Stomach (tissue), 4 donors: Measurements from ENCODE around the gene FLT1.

ENCODE experiments used
- CTCF ChIP-seq, 7 experiments: fragments of 450-650 bp in 4 of 7; fragments of 200-600 bp in 3 of 7; sonication (generic) in 3 of 7; IDR thresholded peaks; one replicate each; pipeline ENCODE4 v1.5.1; 2016 to 2019; ENCODE audit warnings: antibody characterized with exemption in 7 of 7, control low read depth in 2 of 7, mild to moderate bottlenecking in 1 of 7
- POLR2A ChIP-seq, 4 donors: fragments of 450-650 bp; IDR thresholded peaks; one replicate each; pipeline ENCODE4 v1.6.1; 2016; ENCODE audit warnings: antibody characterized with exemption in 4 of 4, control low read depth in 2 of 4, mild to moderate bottlenecking in 1 of 4, moderate library complexity in 1 of 4
- POLR2AphosphoS5 ChIP-seq, 3 donors: sonication (generic); formaldehyde crosslinking; IDR thresholded peaks; one replicate each; pipeline ENCODE4 v1.6.1; 2016; ENCODE audit warnings: antibody characterized with exemption in 3 of 3

- TF ChIP-seq POLR2A (IDR thresholded peaks at IDR 0.05) (no peak), CTCF (IDR thresholded peaks at IDR 0.05) (no peak), POLR2AphosphoS5 (IDR thresholded peaks at IDR 0.05) (no peak)
Measured at GRCh38 chr13:28409648-28410047, 85.3 kb downstream of the FLT1 start.
